Adrenal gland (tissue), 12 donors: Measurements from ENCODE around the gene PARVB. TPM values are rescaled to one million over a fixed set of nuclear protein-coding genes. Genes with fewer than 3 reads are reported as not detected.

Experiments
- DNase-seq, 7 donors: peaks; one replicate each; pipeline ENCODE4 v3.0.0-alpha.2; 2019 to 2020
- H3K27ac ChIP-seq, 5 donors: fragments of 200-600 bp; sonication (generic) in 4 of 5; 1 replicate in 3 of 5; 2 replicates in 2 of 5; pipeline versions ENCODE4 v1.5.1 to v1.8.0; 2016 to 2020; ENCODE audit warnings: mild to moderate bottlenecking in 1 of 5
- H3K27me3 ChIP-seq: fragments of 200-600 bp; 2 replicates; pipeline ENCODE4 v1.8.0; 2021
- H3K36me3 ChIP-seq, 2 donors: fragments of 200-600 bp; replicated peaks in 1 of 2; 1 replicate in 1 of 2; 2 replicates in 1 of 2; pipeline versions ENCODE4 v1.5.1 to v1.8.0; 2018 to 2022
- H3K4me1 ChIP-seq, 2 donors: fragments of 200-600 bp; replicated peaks in 1 of 2; 1 replicate in 1 of 2; 2 replicates in 1 of 2; pipeline versions ENCODE4 v1.5.1 to v1.8.0; 2018 to 2021
- H3K4me3 ChIP-seq, 4 donors: fragments of 200-600 bp; sonication (generic) in 3 of 4; one replicate each; pipeline ENCODE4 v1.5.1; 2016 to 2018
- H3K9me3 ChIP-seq, 3 donors: fragments of 200-600 bp; sonication (generic) in 1 of 3; replicated peaks in 1 of 3; 1 replicate in 2 of 3; 2 replicates in 1 of 3; pipeline versions ENCODE4 v1.5.1 to v1.8.0; 2016 to 2021
- POLR2A ChIP-seq, 2 donors: fragments of 450-650 bp; IDR thresholded peaks; one replicate each; pipeline ENCODE4 v1.6.1; 2017; ENCODE audit warnings: antibody characterized with exemption in 2 of 2, mild to moderate bottlenecking in 2 of 2, moderate library complexity in 1 of 2
- WGBS, 4 donors: extraction: QIAGEN DNeasy Blood & Tissue Kit in 2 of 4; methylation state at CpG; one replicate each; pipeline versions ENCODE4 v1.1.5 to v1.1.7; 2013 to 2017; 5-methylcytosine and 5-hydroxymethylcytosine counted together
- intact Hi-C, 2 donors: fragments of 100-400 bp; cut with DNase I; formaldehyde crosslinking; loops; one replicate each; pipeline versions ENCODE4 v1.14.1 to v1.15.0; 2022 to 2023
- polyA plus RNA-seq, 3 donors: library from polyadenylated mRNA; stranded (reverse); fragments of 200-250 nt in 2 of 3; fragments of 350-450 nt in 1 of 3; fragmentation: Illumina TruSeq in 1 of 3; extraction: RNeasy Lipid Tissue Mini Kit (QIAGEN cat#74804) in 1 of 3; gene quantifications; one replicate each; pipeline ENCODE4 v1.2.3, GENCODE V29; 2013 to 2014
- total RNA-seq, 9 donors: library from RNA; depleted of rRNA in 4 of 9; stranded (reverse); fragments of >200 nt in 4 of 9; fragments of 120-200 nt in 1 of 9; fragmentation: NEBNext Ultra II Directional in 1 of 9; extraction: Animal tissue kit (Norgen Biotek cat#: 25700) in 1 of 9; gene quantifications; one replicate each; pipeline versions ENCODE4 v1.1.0 to v1.2.4, GENCODE V29; 2013 to 2023
- TF ChIP-seq, protein P1 (sequence below), 6 experiments: fragments of 450-650 bp in 4 of 6; fragments of 200-600 bp in 2 of 6; sonication (generic) in 1 of 6; IDR thresholded peaks; 1 replicate in 5 of 6; 2 replicates in 1 of 6; pipeline versions ENCODE4 v1.5.1 to v1.8.0; 2016 to 2021; ENCODE audit warnings: antibody characterized with exemption in 6 of 6, mild to moderate bottlenecking in 2 of 6, moderate library complexity in 1 of 6
- donor health status: healthy with polysubstance abuse.
- donor health status: Bipolar disorder and iron deficiency.
- donor health status: DM: yes; HTN: yes; CAD: no.
- donor health status: DM: no; HTN: no; CAD: no.
- donor health status: DM: no; HTN: no; CAD: no.
- donor health status: DM: yes; HTN: yes; CAD: no.

PARVB gene
- total and polyA plus RNA-seq, 12 donors, result 16.9 to 77.6 (median 45.9) TPM

DNA sequence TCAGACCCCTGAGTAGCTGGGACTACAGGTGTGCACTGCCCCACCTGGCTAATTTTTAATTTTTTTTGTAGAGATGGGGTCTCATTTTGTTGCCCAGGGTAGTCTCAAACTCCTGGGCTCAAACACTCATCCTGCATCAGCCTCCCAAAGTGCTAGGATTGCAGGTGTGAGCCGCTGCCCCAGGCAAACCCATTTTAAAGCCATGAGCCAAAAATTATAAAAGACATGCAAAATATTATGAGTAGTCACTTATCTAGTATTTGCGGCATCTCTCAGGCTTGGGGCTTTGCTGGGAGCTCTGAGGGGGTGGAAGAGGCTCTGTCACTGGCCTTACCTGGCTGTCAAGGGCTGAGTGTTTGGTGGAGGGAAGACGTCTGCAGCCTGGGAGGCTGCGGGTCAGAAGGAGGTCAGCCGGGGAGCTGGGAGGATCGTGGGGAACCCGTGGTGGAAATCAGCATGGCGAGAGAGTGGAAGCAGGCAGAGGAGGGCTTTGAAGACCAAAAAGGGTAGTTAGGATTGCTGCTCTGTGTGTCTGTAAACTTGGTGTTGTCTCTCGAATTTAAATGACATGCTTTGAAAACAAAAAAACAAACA is 87.6 kb downstream of the PARVB start:
- no peaks in the 10 kb centered on the region for H3K36me3 ChIP-seq
- H3K27me3 ChIP-seq, result no peaks in the 10 kb centered on the region
- H3K4me1 ChIP-seq, result no peaks in the 10 kb centered on the region
- H3K27ac ChIP-seq, result no peak overlapping the region
- WGBS, 4 donors, result 76 to 86% (median 80%) methylated on average over 9 of the region's 9 CpGs
- no peak for DNase-seq
- H3K4me3 ChIP-seq, result no peak overlapping the region
- intact Hi-C loops, result no loop called here
- no peak for TF ChIP-seq POLR2A (IDR thresholded peaks at IDR 0.05)
- TF ChIP-seq, protein P1, sequence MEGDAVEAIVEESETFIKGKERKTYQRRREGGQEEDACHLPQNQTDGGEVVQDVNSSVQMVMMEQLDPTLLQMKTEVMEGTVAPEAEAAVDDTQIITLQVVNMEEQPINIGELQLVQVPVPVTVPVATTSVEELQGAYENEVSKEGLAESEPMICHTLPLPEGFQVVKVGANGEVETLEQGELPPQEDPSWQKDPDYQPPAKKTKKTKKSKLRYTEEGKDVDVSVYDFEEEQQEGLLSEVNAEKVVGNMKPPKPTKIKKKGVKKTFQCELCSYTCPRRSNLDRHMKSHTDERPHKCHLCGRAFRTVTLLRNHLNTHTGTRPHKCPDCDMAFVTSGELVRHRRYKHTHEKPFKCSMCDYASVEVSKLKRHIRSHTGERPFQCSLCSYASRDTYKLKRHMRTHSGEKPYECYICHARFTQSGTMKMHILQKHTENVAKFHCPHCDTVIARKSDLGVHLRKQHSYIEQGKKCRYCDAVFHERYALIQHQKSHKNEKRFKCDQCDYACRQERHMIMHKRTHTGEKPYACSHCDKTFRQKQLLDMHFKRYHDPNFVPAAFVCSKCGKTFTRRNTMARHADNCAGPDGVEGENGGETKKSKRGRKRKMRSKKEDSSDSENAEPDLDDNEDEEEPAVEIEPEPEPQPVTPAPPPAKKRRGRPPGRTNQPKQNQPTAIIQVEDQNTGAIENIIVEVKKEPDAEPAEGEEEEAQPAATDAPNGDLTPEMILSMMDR (IDR thresholded peaks at IDR 0.05), result no peak
- H3K9me3 ChIP-seq, result no peaks in the 10 kb centered on the region

DNA sequence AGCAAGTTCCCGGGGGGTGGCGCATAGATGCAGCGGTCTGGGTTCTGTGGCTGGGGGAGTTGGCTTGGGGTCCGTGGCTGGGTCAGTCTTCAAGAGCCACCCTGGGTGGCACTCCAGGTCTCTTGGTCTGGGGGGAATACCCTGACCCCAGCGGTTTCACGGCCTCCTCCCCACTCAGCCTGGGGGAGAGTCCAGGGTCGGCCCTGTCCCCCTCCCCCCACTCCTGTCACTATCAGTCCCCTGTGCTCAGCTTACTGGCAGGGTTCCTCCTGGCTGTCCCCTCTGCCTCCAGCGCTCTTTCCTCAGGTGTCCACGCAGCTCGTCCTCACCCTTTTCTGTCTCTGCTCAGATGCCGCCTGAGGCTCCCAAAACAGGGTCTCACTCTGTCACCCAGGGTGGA is 88.1 kb downstream of the PARVB start:
- Histone ChIP-seq H3K4me1 (no peaks in the 10 kb centered on the region), H3K27ac (no peak overlapping the region), H3K36me3 (no peaks in the 10 kb centered on the region), H3K9me3 (no peaks in the 10 kb centered on the region), H3K27me3 (no peaks in the 10 kb centered on the region), H3K4me3 (no peak overlapping the region)
- WGBS, 4 donors, result 83 to 90% (median 84%) methylated on average over 11 of the region's 11 CpGs
- DNase-seq, result no peak
- intact Hi-C loops, result no loop called here
- no peak for TF ChIP-seq POLR2A (IDR thresholded peaks at IDR 0.05)
- TF ChIP-seq, protein P1 (IDR thresholded peaks at IDR 0.05), result no peak

DNA sequence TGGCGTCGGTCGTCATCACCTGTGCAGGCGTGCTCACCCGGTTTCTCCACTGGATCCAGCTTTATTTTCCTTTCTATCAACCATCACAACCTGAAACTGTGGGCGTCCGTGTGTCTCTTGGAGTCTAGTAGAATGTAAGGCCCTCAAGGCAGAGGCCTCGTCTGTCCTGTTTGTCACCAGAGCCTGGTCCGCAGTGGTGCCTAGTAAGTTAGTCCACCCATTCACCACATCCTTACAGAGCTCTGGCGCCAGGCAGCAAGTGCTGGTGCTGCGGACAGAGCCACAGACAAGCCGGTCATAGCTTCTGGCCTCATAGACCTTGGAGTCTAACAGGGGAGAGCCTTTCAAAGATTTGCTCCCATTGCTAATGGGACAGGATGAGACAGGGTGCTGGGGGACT is 92.2 kb downstream of the PARVB start:
- WGBS, 4 donors, result 92 to 96% (median 94%) methylated on average over 7 to 12 of the region's 12 CpGs
- Histone ChIP-seq H3K4me1 (no peaks in the 10 kb centered on the region), H3K9me3 (no peaks in the 10 kb centered on the region), H3K36me3 (no peaks in the 10 kb centered on the region), H3K27ac (no peak overlapping the region), H3K4me3 (no peak overlapping the region), H3K27me3 (no peaks in the 10 kb centered on the region)
- TF ChIP-seq, protein P1 (IDR thresholded peaks at IDR 0.05), result no peak
- TF ChIP-seq POLR2A (IDR thresholded peaks at IDR 0.05), result no peak
- no peak for DNase-seq
- intact Hi-C loops, result no loop called here

DNA sequence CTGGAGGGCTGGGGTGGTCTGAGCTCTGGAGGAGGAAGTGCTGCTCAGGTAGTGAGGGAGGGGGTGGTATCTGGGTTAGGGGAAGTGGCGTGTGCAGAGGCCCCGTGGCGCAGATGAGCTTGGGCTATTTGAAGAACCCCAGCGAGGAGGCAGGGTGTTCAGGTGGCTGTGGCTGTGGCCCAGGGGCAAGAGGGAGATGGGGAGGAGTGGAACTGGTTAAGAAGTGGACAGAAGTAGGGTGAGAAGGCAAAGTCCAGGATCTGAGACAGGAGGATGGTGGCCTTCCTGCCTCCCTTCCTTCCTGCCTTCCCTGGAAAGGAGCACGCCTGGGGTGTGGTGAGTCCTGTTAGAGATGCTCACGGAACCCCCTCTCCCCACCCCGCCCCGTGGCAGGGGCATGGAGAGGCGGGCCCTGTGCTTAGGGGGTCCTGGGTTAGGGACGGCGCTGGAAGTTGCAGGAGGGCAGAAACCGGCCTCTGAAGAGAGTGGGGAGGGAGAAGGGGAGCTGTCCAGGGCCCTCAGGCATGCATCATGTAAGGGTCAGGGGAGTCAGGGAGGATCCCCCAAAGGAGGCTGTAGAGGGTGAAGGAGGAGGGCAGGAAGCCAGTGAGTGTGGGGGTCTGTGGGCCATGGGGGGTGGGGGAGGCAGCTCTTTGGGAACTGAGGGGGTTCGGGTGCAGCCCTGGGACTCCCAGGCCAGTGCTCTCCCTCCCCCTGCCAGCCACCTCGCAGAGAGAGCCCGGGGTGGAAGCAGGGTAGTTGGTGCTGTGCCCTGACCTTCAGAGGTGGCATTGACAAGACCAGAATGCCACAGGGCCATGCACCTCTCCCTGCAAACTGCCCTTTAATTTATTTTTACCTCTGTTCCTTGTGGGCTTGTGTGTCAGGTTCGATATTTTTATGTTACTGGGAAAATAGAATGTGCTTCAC is 92.9 kb downstream of the PARVB start:
- H3K9me3 ChIP-seq, result no peaks in the 10 kb centered on the region
- intact Hi-C loops, result no loop called here
- no peak overlapping the region for H3K4me3 ChIP-seq
- no peaks in the 10 kb centered on the region for H3K4me1 ChIP-seq
- no peaks in the 10 kb centered on the region for H3K36me3 ChIP-seq
- TF ChIP-seq POLR2A (IDR thresholded peaks at IDR 0.05), result no peak
- TF ChIP-seq, protein P1 (IDR thresholded peaks at IDR 0.05), result no peak
- H3K27me3 ChIP-seq, result no peaks in the 10 kb centered on the region
- DNase-seq, result no peak
- WGBS, 4 donors, result 75 to 77% (median 75%) methylated on average over 12 to 16 of the region's 16 CpGs
- H3K27ac ChIP-seq, result no peak overlapping the region
